HepG2 (cell line): ENCODE measurements around the gene RMI2. TPM values are rescaled to one million over a fixed set of nuclear protein-coding genes. Genes with fewer than 3 reads are reported as not detected.

Experiments used
- CREM ChIP-seq, 2 experiments: sonication (generic) in 1 of 2; formaldehyde crosslinking in 1 of 2; IDR thresholded peaks; 2 replicates each; pipeline versions ENCODE4 v1.4.0 to v1.6.1; 2016 to 2020; ENCODE audit warnings: antibody characterized with exemption in 1 of 2, mild to moderate bottlenecking in 1 of 2, missing genetic modification reagents in 1 of 2
- EP300 ChIP-seq, 3 experiments: sonication (generic) in 1 of 3; formaldehyde crosslinking in 1 of 3; IDR thresholded peaks; 2 replicates each; pipeline versions ENCODE4 v1.5.1 to v1.6.1; 2011 to 2020; ENCODE audit warnings: low read depth in 2 of 3, low read length in 2 of 3, borderline replicate concordance in 1 of 3, improper control_type of control experiment in 1 of 3, mild to moderate bottlenecking in 1 of 3, missing genetic modification reagents in 1 of 3, moderate library complexity in 1 of 3
- MAFF ChIP-seq: IDR thresholded peaks from 2 replicates; pipeline ENCODE4 v1.6.1; 2011; ENCODE audit warnings: low read depth, low read length, improper control_type of control experiment
- MED1 ChIP-seq: sonication (generic); formaldehyde crosslinking; IDR thresholded peaks from 2 replicates; pipeline ENCODE4 v1.4.0; 2020; ENCODE audit warnings: missing genetic modification reagents
- MTF1 ChIP-seq: sonication (generic); formaldehyde crosslinking; IDR thresholded peaks from 2 replicates; pipeline ENCODE4 v1.5.0; 2020; ENCODE audit warnings: missing genetic modification reagents
- PITX1 ChIP-seq: sonication (generic); formaldehyde crosslinking; IDR thresholded peaks from 2 replicates; pipeline ENCODE4 v1.5.1; 2020; ENCODE audit warnings: mild to moderate bottlenecking, missing genetic modification reagents
- POGK ChIP-seq: sonication (generic); formaldehyde crosslinking; conservative IDR thresholded peaks from 2 replicates; pipeline ENCODE4 v1.8.0; 2022; ENCODE audit warnings: mild to moderate bottlenecking, moderate library complexity, missing genetic modification reagents
- RAD51 ChIP-seq: fragments of 450-650 bp; IDR thresholded peaks from 2 replicates; pipeline ENCODE4 v1.6.1; 2016; ENCODE audit warnings: borderline replicate concordance
- SALL1 ChIP-seq: sonication (generic); formaldehyde crosslinking; IDR thresholded peaks from 2 replicates; pipeline ENCODE4 v1.8.0; 2022; ENCODE audit warnings: mild to moderate bottlenecking, missing genetic modification reagents
- ZBTB4 ChIP-seq: sonication (generic); formaldehyde crosslinking; IDR thresholded peaks from 2 replicates; pipeline ENCODE4 v1.4.0; 2020; ENCODE audit warnings: missing genetic modification reagents, mild to moderate bottlenecking, borderline replicate concordance
- ZFYVE20 ChIP-seq: sonication (generic); formaldehyde crosslinking; IDR thresholded peaks from 2 replicates; pipeline ENCODE4 v1.8.0; 2023; ENCODE audit warnings: low read depth, mild to moderate bottlenecking, moderate library complexity, missing genetic modification reagents, borderline replicate concordance
- ZNF142 ChIP-seq: sonication (generic); formaldehyde crosslinking; IDR thresholded peaks from 2 replicates; pipeline ENCODE4 v1.4.0; 2020; ENCODE audit warnings: missing genetic modification reagents
- ZNF777 ChIP-seq: sonication (generic); formaldehyde crosslinking; IDR thresholded peaks from 2 replicates; pipeline ENCODE4 v1.4.0; 2020; ENCODE audit warnings: missing genetic modification reagents
- polyA plus RNA-seq, 8 experiments: library from polyadenylated mRNA; depleted of rRNA in 3 of 8; stranded (reverse) in 7 of 8; unstranded in 1 of 8; fragments of >200 nt; fragmentation: Illumina TruSeq in 4 of 8; extraction: Trizol in 4 of 8; gene quantifications; 2 replicates each; pipeline versions ENCODE4 v1.2.1 to v1.2.3, GENCODE V29; 2011 to 2016; ENCODE audit warnings: low read depth in 4 of 8, missing spikeins in 1 of 8, mixed read lengths in 1 of 8; ENCODE audit not compliant: insufficient read depth in 1 of 8
- total RNA-seq, 5 experiments: library from RNA; depleted of rRNA; stranded (reverse); fragments of >200 nt; fragmentation: Illumina TruSeq; extraction: Trizol; gene quantifications; 2 replicates each; pipeline ENCODE4 v1.2.3, GENCODE V29; 2016; ENCODE audit warnings: low read depth in 1 of 5

Gene RMI2
- total and polyA plus RNA-seq, 2 of the 13 experiments (the other 11 are each of a cell fraction or from before 2014, with no cell fraction given): 24.5 to 55.7 TPM

- TF ChIP-seq EP300 (IDR thresholded peaks at IDR 0.05; ENCODE audit: low read depth in 2 of 2, low read length in 2 of 2) (peak in 1 of 2 experiments; percentile 41; a peak in 2 of 4 replicates), EP300 (CRISPR knock-in tag; IDR thresholded peaks at IDR 0.05; ENCODE audit: borderline replicate concordance) (peak; percentile 14; the same call in 1 of the 2 replicates), MTF1 (no peak), PITX1 (CRISPR knock-in tag) (0 out of 2 replicates have a peak, but pooled peaks have one; percentile 9), ZBTB4 (CRISPR knock-in tag) (0 out of 2 replicates have a peak, but pooled peaks have one; percentile 55), ZNF142 (CRISPR knock-in tag) (no peak), SALL1 (CRISPR knock-in tag) (peak; percentile 70), RAD51 (no peak), ZNF777 (peak; percentile 35; the same call in 1 of the 2 replicates), ZFYVE20 (CRISPR knock-in tag) (no peak), MAFF (no peak), MED1 (CRISPR knock-in tag) (peak; percentile 26; the same call in 1 of the 2 replicates), CREM (IDR thresholded peaks at IDR 0.05) (peak; percentile 30), CREM (CRISPR knock-in tag; IDR thresholded peaks at IDR 0.05) (no peak), POGK (CRISPR knock-in tag) (0 out of 2 replicates have a peak, but pooled peaks have one; percentile 38)
Observed at GRCh38 chr16:11370084-11370931, 25.0 kb downstream of the RMI2 start (continued).
